HK-2 (cell line): ENCODE data around the gene UBR4.

Experiments
- DNase-seq: peaks from one replicate; pipeline ENCODE4 v3.0.0-alpha.2; 2018; ENCODE audit not compliant: unreplicated experiment

The UBR4 gene

GRCh38 chr1:19072285-19072981 is 137.6 kb downstream of the UBR4 start:
- DNase-seq = no peak

- DNase-seq = no peak
Measured at GRCh38 chr1:19071674-19072281, 138.3 kb downstream of the UBR4 start.

- DNase-seq = no peak
Measured at GRCh38 chr1:19070891-19071621, 139.0 kb downstream of the UBR4 start.

- DNase-seq = no peak
Measured at GRCh38 chr1:19070197-19070651, 139.8 kb downstream of the UBR4 start.

GRCh38 chr1:19068639-19069276 is 141.3 kb downstream of the UBR4 start:
- DNase-seq = no peak

GRCh38 chr1:19067912-19068638 is 142.0 kb downstream of the UBR4 start:
- DNase-seq = no peak

GRCh38 chr1:19067182-19067911 is 142.7 kb downstream of the UBR4 start:
- no peak for DNase-seq

GRCh38 chr1:19066874-19067181 is 143.2 kb downstream of the UBR4 start:
- no peak for DNase-seq

- DNase-seq = no peak
Measured at GRCh38 chr1:19066248-19066873, 143.7 kb downstream of the UBR4 start.

- no peak for DNase-seq
Measured at GRCh38 chr1:19065526-19066247, 144.4 kb downstream of the UBR4 start.

GRCh38 chr1:19064906-19065450 is 145.1 kb downstream of the UBR4 start:
- DNase-seq = no peak

GRCh38 chr1:19063122-19063521 is 146.9 kb downstream of the UBR4 start:
- DNase-seq = no peak

GRCh38 chr1:19062258-19063029 is 147.6 kb downstream of the UBR4 start:
- DNase-seq = no peak

GRCh38 chr1:19061798-19062197 is 148.3 kb downstream of the UBR4 start:
- DNase-seq = no peak

- no peak for DNase-seq
Measured at GRCh38 chr1:19061343-19061742, 148.7 kb downstream of the UBR4 start.

GRCh38 chr1:19059773-19060172 is 150.3 kb downstream of the UBR4 start:
- no peak for DNase-seq

GRCh38 chr1:19058476-19058797 is 151.6 kb downstream of the UBR4 start:
- DNase-seq = no peak

- DNase-seq = no peak
Measured at GRCh38 chr1:19057784-19058475, 152.1 kb downstream of the UBR4 start.
